Fibroblast of villous mesenchyme (primary cell): Measurements from ENCODE around the gene SCN3B. TPM values are rescaled to one million over a fixed set of nuclear protein-coding genes. Genes with fewer than 3 reads are reported as not detected.

ENCODE experiments used
- DNase-seq: peaks from one replicate; pipeline ENCODE4 v3.0.0-alpha.2; 2010; ENCODE audit warnings: low read depth
- H3K4me3 ChIP-seq: 2 replicates; pipeline ENCODE4 v1.5.1; 2011; ENCODE audit warnings: low read depth, mild to moderate bottlenecking, low read length
- total RNA-seq: library from RNA; depleted of rRNA; stranded (reverse); fragments of >200 nt; gene quantifications from 2 replicates; pipeline ENCODE4 v1.2.3, GENCODE V29; 2012
- TF ChIP-seq, protein P1 (sequence below): IDR thresholded peaks from 2 replicates; pipeline ENCODE4 v1.5.1; 2012; ENCODE audit warnings: low read depth, mild to moderate bottlenecking, low read length; ENCODE audit not compliant: insufficient read depth

The SCN3B gene
- total RNA-seq, 1 donor: 0.43 TPM

DNA sequence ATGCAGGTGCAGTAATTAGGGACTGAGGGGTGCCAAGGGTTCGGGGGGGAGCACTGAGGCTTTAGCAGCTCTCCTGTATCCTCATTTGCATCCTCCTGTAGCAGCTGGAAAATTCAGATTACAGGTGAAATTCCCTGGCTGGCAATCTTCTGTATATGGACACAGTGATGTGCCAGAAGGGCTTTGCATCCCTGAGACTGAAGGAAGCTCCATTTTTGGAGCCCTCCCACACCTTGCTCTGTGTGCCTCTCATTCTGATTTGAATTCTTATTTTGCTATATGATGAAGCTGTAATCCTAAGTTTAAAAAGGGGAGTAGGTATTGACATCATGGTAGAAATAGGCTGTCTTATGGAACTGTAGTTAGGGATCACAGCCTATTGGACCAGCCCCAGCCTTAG lies 46.6 kb downstream of the SCN3B start:
- no peak overlapping the region for H3K4me3 ChIP-seq
- DNase-seq: no peak
- TF ChIP-seq, protein P1, sequence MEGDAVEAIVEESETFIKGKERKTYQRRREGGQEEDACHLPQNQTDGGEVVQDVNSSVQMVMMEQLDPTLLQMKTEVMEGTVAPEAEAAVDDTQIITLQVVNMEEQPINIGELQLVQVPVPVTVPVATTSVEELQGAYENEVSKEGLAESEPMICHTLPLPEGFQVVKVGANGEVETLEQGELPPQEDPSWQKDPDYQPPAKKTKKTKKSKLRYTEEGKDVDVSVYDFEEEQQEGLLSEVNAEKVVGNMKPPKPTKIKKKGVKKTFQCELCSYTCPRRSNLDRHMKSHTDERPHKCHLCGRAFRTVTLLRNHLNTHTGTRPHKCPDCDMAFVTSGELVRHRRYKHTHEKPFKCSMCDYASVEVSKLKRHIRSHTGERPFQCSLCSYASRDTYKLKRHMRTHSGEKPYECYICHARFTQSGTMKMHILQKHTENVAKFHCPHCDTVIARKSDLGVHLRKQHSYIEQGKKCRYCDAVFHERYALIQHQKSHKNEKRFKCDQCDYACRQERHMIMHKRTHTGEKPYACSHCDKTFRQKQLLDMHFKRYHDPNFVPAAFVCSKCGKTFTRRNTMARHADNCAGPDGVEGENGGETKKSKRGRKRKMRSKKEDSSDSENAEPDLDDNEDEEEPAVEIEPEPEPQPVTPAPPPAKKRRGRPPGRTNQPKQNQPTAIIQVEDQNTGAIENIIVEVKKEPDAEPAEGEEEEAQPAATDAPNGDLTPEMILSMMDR: no peak

DNA sequence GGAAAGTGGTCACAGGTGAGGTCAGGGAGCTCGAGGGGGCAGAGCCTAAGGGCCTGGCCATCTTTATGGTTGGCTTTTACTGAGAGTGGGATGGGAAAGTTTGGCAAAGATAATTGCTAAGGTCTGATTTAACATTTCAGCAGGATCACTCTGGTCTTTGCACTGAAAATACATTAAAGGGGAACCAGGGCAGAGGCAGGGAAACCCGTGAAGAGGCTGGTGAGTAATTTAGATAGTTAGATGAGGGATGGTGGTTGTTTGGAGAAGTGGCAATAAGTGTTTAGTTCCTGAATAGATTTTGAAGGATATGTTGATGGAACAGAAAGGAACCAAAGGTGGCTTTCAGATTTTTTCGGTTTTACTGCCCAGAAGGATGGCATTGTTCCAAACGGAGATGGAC lies 50.8 kb downstream of the SCN3B start:
- DNase-seq: no peak
- no peak overlapping the region for H3K4me3 ChIP-seq
- TF ChIP-seq, protein P1: no peak

DNA sequence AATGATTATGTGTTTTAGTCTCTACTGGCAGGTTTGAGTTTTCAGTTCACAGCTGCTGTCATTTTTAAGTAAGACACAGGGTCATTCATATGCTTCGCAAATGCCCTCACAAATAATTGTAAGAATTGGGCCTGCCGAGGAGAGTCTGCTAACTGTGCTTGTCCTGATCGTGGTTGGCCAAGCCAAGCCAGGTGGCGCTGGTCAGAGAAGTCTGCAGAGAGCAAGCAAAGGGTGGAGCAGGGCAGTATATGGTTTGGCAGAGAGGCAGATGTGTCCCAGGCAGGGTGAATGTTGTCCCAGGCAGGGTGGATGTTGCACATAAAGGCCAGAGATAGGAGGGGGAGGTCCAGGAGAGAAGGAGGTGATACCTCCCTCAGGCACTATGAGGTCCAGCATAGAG lies 52.7 kb downstream of the SCN3B start:
- no peak overlapping the region for H3K4me3 ChIP-seq
- TF ChIP-seq, protein P1: no peak
- DNase-seq: no peak

DNA sequence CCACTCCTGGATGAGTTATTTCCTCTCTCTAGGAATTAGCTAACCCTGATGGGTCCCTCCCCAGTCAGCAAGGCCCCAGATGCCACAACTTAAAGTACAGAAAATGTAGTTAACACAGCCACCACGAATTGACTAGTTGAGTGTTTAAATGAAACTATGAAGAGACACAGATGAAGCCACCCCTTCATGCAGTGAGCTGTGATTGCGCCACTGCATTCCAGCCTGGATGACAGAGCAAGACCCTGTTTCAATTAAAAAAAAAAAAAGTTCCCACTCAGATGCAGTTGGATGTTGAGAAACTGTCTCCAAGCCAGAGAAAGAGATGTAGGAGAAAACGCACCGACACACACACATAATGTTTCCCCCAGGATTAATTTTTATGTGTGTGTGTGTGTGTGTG lies 53.3 kb downstream of the SCN3B start:
- peak; percentile 50 for DNase-seq
- no peak overlapping the region for H3K4me3 ChIP-seq
- TF ChIP-seq, protein P1: no peak

DNA sequence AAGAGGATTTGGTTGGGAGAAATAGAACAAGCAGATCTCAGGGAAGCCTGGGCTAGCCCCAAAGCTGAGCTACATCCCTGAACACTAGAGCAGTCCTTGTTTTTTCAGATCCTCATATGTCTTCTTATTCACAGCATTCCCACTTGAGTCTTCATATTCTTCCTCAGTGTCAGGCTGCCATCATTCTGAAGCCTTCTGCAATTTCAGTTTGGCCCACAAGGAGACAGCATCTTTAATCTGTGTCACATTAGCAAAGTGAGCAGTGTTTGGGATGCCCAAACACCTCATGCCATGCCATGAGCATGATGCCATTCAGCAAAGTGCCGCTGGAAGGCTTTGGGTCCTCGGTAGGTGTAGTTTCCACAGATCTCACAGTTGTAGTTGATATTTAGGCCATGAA lies 56.6 kb downstream of the SCN3B start:
- TF ChIP-seq, protein P1: no peak
- no peak for DNase-seq
- H3K4me3 ChIP-seq: no peak overlapping the region

DNA sequence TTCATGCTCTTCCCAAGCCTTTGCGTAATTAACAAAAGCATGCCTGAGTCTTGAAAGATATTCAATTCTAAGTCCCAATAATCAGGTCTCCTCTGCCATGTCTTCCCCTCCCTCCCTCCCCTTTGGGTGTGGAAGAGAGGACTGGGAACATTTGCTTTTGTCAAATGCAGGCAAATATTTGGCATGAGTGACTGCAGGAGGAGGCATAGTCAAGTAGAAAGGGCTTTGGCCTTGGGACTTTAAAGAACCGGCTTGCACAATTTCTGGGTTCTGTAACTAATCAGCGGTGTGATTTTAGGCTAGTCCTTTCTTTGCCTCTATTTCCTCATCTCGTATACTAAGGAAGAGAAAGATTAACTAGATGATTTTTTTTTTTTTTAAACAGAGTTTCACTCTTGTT lies 59.5 kb downstream of the SCN3B start:
- no peak for DNase-seq
- H3K4me3 ChIP-seq: no peak overlapping the region
- TF ChIP-seq, protein P1: no peak

DNA sequence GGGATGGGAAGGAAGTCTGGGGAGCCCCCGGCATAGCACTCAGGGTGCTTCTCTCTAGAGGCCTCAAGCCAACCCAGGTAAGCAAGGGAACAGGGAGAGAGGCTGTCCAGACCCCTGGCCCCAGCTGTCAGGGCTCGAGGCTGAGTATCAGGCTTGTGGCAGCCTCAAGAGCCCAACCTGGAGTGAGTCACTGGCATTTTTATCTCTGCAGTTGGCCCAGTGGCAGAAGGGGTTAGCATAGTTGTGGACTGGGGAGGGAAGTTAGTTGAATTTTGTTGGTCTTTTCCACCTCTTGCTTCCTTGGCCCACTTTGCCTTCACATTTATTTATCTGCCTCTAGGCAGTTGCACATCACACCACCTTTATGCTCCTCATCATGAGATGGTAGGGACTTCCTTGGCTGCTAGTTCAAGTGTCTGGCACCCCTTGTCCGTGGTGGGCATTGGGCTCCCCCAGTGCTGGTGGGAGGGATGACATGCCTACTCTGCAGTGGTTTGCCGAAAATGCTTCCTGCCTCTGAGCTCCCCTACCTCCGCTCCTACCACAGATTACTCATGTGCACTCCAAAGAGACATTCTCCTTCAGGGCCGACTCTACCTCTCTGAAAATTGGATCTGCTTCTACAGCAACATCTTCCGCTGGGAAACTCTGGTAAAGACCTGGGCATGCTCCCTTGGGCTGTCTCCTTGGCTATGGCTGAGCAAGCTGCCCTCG lies 60.1 kb downstream of the SCN3B start:
- no peak overlapping the region for H3K4me3 ChIP-seq
- TF ChIP-seq, protein P1: no peak
- DNase-seq: no peak
